Loucy (cell line): ENCODE measurements around the gene OCSTAMP.

Experiments used
- CTCF ChIP-seq: fragments of 200-600 bp; sonication (generic); conservative IDR thresholded peaks from 2 replicates; pipeline ENCODE4 v1.5.1; 2014; ENCODE audit warnings: mild to moderate bottlenecking, antibody characterized with exemption, low read length
- EZH2phosphoT487 ChIP-seq: fragments of 200-600 bp; IDR thresholded peaks from 2 replicates; pipeline ENCODE4 v1.6.1; 2018; ENCODE audit warnings: antibody characterized with exemption, mild to moderate bottlenecking, moderate library complexity, borderline replicate concordance

- TF ChIP-seq CTCF (no peak), EZH2phosphoT487 (no peak)
Measured at GRCh38 chr20:46550461-46550860, at the start of gene OCSTAMP.
